ENCODE data around the gene RPS6KA2.

Gene RPS6KA2

DNA sequence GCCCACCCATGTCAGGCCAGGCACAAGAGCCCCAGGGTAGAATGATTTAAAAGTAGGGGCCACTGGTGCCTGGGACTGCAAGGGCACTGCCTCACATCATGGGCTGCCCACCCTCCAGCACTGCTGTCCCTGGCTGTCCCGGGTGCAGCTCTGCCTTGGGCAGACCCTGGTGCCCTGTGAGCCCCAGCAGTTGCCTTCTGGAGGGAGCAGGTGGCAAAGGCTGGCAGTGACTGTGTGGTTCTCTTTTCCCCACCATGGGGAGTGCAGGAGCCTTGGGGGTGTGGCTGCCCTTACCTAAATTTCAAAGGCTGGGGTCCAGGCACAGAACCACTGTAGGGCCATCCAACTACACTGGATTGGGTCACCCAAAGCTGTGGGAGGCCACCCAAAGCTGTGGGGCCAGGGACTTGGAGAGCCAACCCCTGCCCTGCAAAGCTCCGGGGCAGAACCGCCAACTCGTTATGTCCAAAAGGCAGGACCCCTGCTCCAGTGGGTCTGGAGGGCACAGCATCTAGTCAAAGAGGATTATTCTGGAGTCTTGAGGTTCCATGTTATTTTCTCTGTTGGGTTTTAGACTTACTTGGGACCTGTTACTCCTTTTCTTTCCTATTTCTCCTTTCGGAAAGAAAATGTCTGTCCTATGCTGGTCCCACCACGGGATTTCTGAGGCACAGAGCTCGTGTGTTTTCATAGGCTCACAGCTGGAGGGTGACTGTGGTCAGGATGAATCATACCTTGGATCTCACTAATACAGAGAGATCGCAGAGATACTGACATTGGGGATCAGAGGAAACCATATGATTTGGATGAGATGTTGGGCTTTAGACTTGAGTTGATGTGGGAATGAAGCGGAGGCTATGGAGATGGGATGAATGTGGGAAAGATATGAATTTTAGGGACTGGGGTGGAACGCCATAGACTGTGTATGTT lies 105.9 kb downstream of the RPS6KA2 start:
- no peak overlapping the region for H3K27ac ChIP-seq
- peak; percentile 70 for DNase-seq
- in situ Hi-C loops (cut with HindIII; ENCODE audit: low pct_ligation_motif_present, low sequenced_read_pairs), result no loop called here
- no peak overlapping the region for H3K4me3 ChIP-seq (ENCODE audit: low read depth, low read length)
- no peaks in the 10 kb centered on the region for H3K36me3 ChIP-seq (replicated peaks)
- TF ChIP-seq, protein P1, sequence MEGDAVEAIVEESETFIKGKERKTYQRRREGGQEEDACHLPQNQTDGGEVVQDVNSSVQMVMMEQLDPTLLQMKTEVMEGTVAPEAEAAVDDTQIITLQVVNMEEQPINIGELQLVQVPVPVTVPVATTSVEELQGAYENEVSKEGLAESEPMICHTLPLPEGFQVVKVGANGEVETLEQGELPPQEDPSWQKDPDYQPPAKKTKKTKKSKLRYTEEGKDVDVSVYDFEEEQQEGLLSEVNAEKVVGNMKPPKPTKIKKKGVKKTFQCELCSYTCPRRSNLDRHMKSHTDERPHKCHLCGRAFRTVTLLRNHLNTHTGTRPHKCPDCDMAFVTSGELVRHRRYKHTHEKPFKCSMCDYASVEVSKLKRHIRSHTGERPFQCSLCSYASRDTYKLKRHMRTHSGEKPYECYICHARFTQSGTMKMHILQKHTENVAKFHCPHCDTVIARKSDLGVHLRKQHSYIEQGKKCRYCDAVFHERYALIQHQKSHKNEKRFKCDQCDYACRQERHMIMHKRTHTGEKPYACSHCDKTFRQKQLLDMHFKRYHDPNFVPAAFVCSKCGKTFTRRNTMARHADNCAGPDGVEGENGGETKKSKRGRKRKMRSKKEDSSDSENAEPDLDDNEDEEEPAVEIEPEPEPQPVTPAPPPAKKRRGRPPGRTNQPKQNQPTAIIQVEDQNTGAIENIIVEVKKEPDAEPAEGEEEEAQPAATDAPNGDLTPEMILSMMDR (IDR thresholded peaks at IDR 0.05; ENCODE audit: low read depth, low read length, missing control alignments), result no peak
- H3K27me3 ChIP-seq (replicated peaks), result no peaks in the 10 kb centered on the region

- no peak for DNase-seq
- in situ Hi-C loops (cut with HindIII; ENCODE audit: low pct_ligation_motif_present, low sequenced_read_pairs), result no loop called here
- Histone ChIP-seq H3K36me3 (replicated peaks) (no peaks in the 10 kb centered on the region), H3K4me3 (ENCODE audit: low read depth, low read length) (no peak overlapping the region), H3K27me3 (replicated peaks) (no peaks in the 10 kb centered on the region), H3K27ac (no peak overlapping the region)
- TF ChIP-seq, protein P1 (IDR thresholded peaks at IDR 0.05; ENCODE audit: low read depth, low read length, missing control alignments), result no peak
Measured at GRCh38 chr6:166516251-166516884, 110.7 kb downstream of the RPS6KA2 start.

- TF ChIP-seq, protein P1 (IDR thresholded peaks at IDR 0.05; ENCODE audit: low read depth, low read length, missing control alignments), result peak; percentile 75
- DNase-seq, result peak; percentile 85
- Histone ChIP-seq H3K4me3 (ENCODE audit: low read depth, low read length) (no peak overlapping the region), H3K36me3 (replicated peaks) (no peaks in the 10 kb centered on the region), H3K27ac (no peak overlapping the region), H3K27me3 (replicated peaks) (no peaks in the 10 kb centered on the region)
- in situ Hi-C loops (cut with HindIII; ENCODE audit: low pct_ligation_motif_present, low sequenced_read_pairs), result no loop called here
Measured at GRCh38 chr6:166515072-166515810, 111.8 kb downstream of the RPS6KA2 start.

DNA sequence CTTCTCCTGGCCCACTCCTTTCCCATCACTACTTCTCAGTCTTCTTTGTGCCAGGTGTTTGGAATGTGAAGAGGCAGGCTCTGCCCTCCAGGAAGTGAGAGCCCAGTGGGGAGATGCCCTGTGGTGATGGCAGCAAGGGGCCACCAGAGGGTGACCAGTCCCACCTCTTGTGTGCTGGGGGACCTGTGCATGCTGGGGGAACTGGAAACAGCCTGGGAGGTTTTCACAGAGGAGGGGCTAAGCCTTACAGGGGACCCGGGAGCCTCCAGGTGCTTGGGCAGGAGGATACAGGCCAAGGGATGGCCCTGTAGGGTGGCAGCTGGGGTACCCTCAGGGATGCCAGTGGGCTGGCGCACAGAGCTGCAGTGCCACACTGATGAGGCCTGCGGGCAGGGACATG lies 112.9 kb downstream of the RPS6KA2 start:
- Histone ChIP-seq H3K4me3 (ENCODE audit: low read depth, low read length) (no peak overlapping the region), H3K27ac (no peak overlapping the region), H3K27me3 (replicated peaks) (no peaks in the 10 kb centered on the region), H3K36me3 (replicated peaks) (no peaks in the 10 kb centered on the region)
- in situ Hi-C loops (cut with HindIII; ENCODE audit: low pct_ligation_motif_present, low sequenced_read_pairs), result no loop called here
- TF ChIP-seq, protein P1 (IDR thresholded peaks at IDR 0.05; ENCODE audit: low read depth, low read length, missing control alignments), result peak; percentile 46
- no peak for DNase-seq

DNA sequence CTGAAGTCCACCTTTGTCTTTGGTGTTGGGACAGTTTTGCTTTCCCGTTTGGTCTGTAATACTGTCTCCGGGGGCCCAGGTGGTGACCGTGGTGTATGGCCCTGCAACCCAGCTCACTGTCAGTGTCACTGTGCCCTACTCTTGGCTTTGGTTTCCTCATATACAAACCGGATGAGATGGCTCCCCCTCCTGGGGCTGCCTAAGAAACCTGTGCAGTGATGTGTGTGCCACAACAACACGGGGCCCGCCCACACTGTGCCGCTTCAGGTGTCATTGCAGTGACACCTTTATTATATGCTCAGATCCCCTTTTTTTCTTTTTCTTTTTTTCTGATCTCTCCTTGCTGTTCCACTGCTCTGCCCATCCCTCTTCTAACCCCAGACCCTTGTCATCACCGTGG lies 114.5 kb downstream of the RPS6KA2 start:
- Histone ChIP-seq H3K4me3 (ENCODE audit: low read depth, low read length) (no peak overlapping the region), H3K27ac (no peak overlapping the region), H3K36me3 (replicated peaks) (no peaks in the 10 kb centered on the region), H3K27me3 (replicated peaks) (no peaks in the 10 kb centered on the region)
- in situ Hi-C loops (cut with HindIII; ENCODE audit: low pct_ligation_motif_present, low sequenced_read_pairs), result no loop called here
- TF ChIP-seq, protein P1 (IDR thresholded peaks at IDR 0.05; ENCODE audit: low read depth, low read length, missing control alignments), result no peak
- DNase-seq, result no peak

Data from brain microvascular endothelial cell (primary cell).